Progenitor cell of endocrine pancreas (in vitro differentiated cells): Measurements from ENCODE around the gene CD59. TPM values are rescaled to one million over a fixed set of nuclear protein-coding genes. Genes with fewer than 3 reads are reported as not detected.

Experiments
- DNase-seq: peaks from one replicate; pipeline ENCODE4 v3.0.0; 2021; ENCODE audit warnings: low spot score; ENCODE audit not compliant: unreplicated experiment
- H3K27ac Mint-ChIP-seq: 2 replicates; pipeline ENCODE4 v1.8.0; 2021; ENCODE audit warnings: mild to moderate bottlenecking, moderate library complexity, mixed read lengths
- H3K27me3 Mint-ChIP-seq: 2 replicates; pipeline ENCODE4 v1.8.0; 2021; ENCODE audit warnings: mixed read lengths
- H3K36me3 Mint-ChIP-seq: 2 replicates; pipeline ENCODE4 v1.8.0; 2022; ENCODE audit warnings: mixed read lengths; ENCODE audit not compliant: insufficient read depth
- H3K4me1 Mint-ChIP-seq: 2 replicates; pipeline ENCODE4 v1.8.0; 2021; ENCODE audit warnings: low read depth, mixed read lengths
- H3K4me3 Mint-ChIP-seq: 2 replicates; pipeline ENCODE4 v1.8.0; 2021; ENCODE audit warnings: low read depth, mild to moderate bottlenecking, moderate library complexity, mixed read lengths
- H3K9me3 Mint-ChIP-seq: 2 replicates; pipeline ENCODE4 v1.8.0; 2021; ENCODE audit warnings: low read depth, mixed read lengths
- total RNA-seq: library from RNA; stranded (reverse); gene quantifications from 2 replicates; pipeline ENCODE4 v1.2.1, GENCODE V29; 2021
- TF ChIP-seq, protein P1 (sequence below): fragments of 200-600 bp; sonication (generic); IDR thresholded peaks from one replicate; pipeline ENCODE4 v1.5.0; 2021; ENCODE audit warnings: antibody characterized with exemption, mild to moderate bottlenecking; ENCODE audit not compliant: unreplicated experiment

The CD59 gene
- total RNA-seq, 1 donor from 2014 or later: 214 TPM

DNA sequence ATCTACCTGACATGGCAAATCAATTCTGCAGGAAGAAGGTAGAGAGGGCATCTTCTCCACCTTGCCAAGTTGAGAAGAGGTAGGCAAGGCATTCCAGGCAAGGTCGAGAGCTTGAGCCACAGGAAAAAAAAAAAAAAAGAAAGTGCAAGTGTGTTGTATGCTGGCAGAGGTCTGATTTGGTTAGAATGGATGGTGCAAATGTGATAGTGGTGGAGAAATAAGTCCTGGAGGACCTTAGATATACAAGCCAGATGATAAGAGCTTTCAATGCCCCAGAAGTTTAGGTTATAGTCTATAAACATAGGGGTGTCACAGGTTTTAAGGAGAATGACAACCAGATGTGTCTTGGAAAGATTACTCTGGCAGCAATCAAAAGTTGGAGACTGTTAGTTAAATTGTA, 36.6 kb upstream of the CD59 start:
- H3K9me3 Mint-ChIP-seq: no peaks in the 10 kb centered on the region

DNA sequence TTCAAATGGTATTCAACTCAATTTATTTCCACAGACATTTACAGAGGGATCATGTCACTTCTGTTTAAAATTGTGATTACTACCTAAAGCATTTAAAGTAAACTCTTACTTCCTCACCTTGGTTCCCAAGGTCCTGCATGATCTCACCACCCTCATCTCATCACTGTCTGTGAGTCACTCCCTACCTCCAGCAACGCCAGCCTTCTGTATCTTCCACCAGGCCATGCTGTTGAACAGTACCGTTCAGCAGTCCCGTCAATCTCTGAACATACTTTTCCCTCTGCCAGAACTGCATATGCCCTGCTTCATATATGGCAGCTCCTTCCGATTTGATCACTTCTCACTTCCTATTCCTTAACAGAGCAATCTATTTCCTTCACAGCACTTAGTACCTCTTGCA, 36.1 kb upstream of the CD59 start:
- Mint-ChIP-seq H3K4me1 (peaks cover 16% of the 10 kb centered on the region), H3K4me3 (peak overlapping the region; percentile 93), H3K36me3 (peaks cover 10% of the 10 kb centered on the region), H3K9me3 (no peaks in the 10 kb centered on the region), H3K27me3 (peaks cover 25% of the 10 kb centered on the region), H3K27ac (peak overlapping the region; percentile 29)
- TF ChIP-seq, protein P1, sequence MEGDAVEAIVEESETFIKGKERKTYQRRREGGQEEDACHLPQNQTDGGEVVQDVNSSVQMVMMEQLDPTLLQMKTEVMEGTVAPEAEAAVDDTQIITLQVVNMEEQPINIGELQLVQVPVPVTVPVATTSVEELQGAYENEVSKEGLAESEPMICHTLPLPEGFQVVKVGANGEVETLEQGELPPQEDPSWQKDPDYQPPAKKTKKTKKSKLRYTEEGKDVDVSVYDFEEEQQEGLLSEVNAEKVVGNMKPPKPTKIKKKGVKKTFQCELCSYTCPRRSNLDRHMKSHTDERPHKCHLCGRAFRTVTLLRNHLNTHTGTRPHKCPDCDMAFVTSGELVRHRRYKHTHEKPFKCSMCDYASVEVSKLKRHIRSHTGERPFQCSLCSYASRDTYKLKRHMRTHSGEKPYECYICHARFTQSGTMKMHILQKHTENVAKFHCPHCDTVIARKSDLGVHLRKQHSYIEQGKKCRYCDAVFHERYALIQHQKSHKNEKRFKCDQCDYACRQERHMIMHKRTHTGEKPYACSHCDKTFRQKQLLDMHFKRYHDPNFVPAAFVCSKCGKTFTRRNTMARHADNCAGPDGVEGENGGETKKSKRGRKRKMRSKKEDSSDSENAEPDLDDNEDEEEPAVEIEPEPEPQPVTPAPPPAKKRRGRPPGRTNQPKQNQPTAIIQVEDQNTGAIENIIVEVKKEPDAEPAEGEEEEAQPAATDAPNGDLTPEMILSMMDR: no peak
- no peak for DNase-seq

More for the DNA sequence above, 36.6 kb upstream of the CD59 start:
- H3K4me1 Mint-ChIP-seq: peaks cover 16% of the 10 kb centered on the region
- H3K36me3 Mint-ChIP-seq: peaks cover 7% of the 10 kb centered on the region
- no peak for DNase-seq
- H3K27ac Mint-ChIP-seq: peak overlapping the region; percentile 29
- TF ChIP-seq, protein P1: no peak
- peak overlapping the region; percentile 93 for H3K4me3 Mint-ChIP-seq
- H3K27me3 Mint-ChIP-seq: peaks cover 27% of the 10 kb centered on the region

DNA sequence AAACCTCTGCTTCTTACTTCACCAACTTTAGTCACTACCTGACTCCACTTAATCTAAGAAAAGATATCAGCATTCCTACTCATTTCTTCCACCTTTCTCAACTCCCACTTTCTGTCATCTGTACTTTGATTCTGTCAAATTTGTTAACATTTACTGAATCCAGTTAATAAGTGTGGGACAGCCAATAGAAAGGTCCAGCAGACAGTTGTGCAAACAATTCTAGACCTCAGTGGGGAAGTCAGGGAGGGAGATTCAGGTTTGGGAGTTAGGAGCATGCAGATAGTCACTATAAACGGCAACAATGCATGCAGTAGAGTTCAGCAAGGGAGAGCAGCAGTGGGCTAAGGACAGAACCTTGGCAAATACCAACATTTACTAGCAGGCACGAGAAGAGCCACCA, 34.0 kb upstream of the CD59 start:
- H3K4me1 Mint-ChIP-seq: peaks cover 15% of the 10 kb centered on the region
- TF ChIP-seq, protein P1: no peak
- H3K27ac Mint-ChIP-seq: no peak overlapping the region
- no peak for DNase-seq
- H3K27me3 Mint-ChIP-seq: peaks cover 7% of the 10 kb centered on the region
- no peaks in the 10 kb centered on the region for H3K9me3 Mint-ChIP-seq
- H3K4me3 Mint-ChIP-seq: no peak overlapping the region
- H3K36me3 Mint-ChIP-seq: peaks cover 20% of the 10 kb centered on the region

DNA sequence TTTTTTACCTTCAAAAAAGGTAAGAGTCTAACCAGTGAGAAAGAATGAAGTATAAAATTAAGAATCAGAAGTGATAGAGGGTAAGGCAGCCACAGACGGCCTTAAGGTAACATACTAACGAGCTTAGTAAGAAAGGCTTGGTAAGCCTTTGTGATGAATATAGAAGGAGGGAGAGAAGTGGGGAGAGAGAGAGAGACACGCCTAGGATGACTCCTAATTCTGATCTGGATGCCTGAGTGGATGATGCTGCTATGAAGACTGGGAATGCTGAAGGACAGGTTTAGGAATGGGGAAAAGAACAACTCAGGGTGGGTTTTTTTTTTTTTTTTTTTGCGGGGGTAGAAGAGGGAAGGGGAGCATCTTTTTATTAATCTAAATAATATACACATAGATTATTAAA, 33.3 kb upstream of the CD59 start:
- TF ChIP-seq, protein P1: no peak
- Mint-ChIP-seq H3K4me3 (no peak overlapping the region), H3K9me3 (no peaks in the 10 kb centered on the region), H3K27me3 (peaks cover under 1% of the 10 kb centered on the region), H3K4me1 (peaks cover 13% of the 10 kb centered on the region), H3K36me3 (peaks cover 25% of the 10 kb centered on the region), H3K27ac (no peak overlapping the region)
- no peak for DNase-seq

DNA sequence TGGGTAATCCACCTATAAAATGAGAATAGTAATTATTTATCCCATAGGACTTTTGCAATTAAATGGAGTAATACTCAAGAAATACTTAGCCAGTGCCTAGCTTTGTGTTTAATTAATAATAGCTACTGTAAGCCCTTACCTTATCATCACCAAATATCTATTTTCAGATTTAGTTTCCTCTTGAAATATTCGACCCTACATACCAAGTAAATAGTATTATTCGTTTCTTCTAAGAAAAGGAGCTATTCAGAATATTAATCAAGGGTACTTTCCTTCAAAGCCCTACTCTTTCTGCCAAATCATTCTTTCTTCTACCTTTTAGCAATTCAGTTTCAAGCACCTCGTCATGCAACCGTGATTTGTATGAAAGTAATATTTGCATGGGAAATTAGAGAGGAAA, 31.4 kb upstream of the CD59 start:
- no peak for DNase-seq
- peaks cover 5% of the 10 kb centered on the region for H3K4me1 Mint-ChIP-seq
- TF ChIP-seq, protein P1: no peak
- H3K4me3 Mint-ChIP-seq: no peak overlapping the region
- no peak overlapping the region for H3K27ac Mint-ChIP-seq
- H3K36me3 Mint-ChIP-seq: peaks cover 39% of the 10 kb centered on the region
- H3K9me3 Mint-ChIP-seq: peaks cover 11% of the 10 kb centered on the region
- no peaks in the 10 kb centered on the region for H3K27me3 Mint-ChIP-seq
